Stimulated activated CD4-positive, alpha-beta T cell treated with anti-CD3 and anti-CD28 coated beads, TNF-alpha, amount 100 ng/mL, for 1 hour (primary cell): Measurements from ENCODE around the gene APELA.
"Not testable (repeated sequence)": the region's sequence is repeated elsewhere in the genome, so short reads cannot be mapped to it uniquely, and the experiment has no call there.

Source experiments
- DNase-seq, 3 donors: peaks; one replicate each; pipeline ENCODE4 v3.0.0-alpha.2; 2020; ENCODE audit warnings: low read depth in 3 of 3, low spot score in 1 of 3

The APELA gene

DNA sequence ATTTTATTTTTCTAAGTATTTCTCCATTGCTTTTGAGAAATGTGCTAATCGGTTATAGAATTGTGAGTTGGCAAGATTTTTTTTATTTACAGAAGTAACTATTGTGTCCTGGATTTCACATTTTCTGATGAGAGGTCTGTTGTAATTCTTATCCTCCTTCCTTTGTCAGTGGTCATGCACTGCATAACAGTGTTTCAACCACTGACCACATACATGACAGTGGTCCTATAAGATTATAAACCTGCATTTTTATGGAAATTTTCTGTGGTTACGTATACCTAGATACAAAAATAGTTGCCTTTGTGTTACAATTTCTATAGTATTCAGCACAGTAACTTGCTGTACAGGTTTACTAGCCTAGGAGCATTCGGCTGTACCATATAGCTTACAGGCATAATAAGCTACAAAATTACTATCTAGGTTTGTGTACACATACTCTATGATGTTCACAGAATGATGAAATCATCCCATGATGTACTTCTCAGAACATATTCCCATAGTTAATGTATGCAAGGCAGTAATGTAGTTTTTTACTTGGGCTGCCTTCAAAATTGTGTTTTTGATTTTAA, 47.8 kb downstream of the APELA start:
- DNase-seq = no peak

DNA sequence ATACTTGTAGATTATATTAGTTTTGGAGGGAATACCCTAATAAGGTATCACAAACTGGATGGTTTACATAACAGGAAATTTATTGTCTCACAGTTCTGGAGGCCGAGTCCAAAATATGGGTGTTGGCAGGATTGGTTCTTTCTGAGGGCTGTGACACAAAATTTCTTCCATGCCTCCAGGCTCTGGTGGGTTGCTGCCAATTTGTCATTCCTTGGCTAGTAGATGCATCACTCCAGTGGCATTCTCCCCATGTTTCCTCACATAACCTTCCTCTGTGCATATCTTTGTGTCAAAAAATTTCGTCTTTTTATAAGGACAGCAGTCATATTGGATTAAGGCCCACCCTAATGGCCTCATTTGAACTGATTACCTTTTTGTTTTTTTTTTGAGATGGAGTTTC, 49.3 kb downstream of the APELA start:
- DNase-seq = no peak

GRCh38 chr4:164927101-164927500, 50.1 kb downstream of the APELA start:
- DNase-seq = not testable (repeated sequence)

- DNase-seq = no peak
These were observed 53.7 kb downstream of the APELA start for GRCh38 chr4:164930647-164931046.

- no peak for DNase-seq
These were observed 54.8 kb downstream of the APELA start for GRCh38 chr4:164931551-164932324.

- DNase-seq = no peak
These were observed 56.3 kb downstream of the APELA start for GRCh38 chr4:164933244-164933643.

DNA sequence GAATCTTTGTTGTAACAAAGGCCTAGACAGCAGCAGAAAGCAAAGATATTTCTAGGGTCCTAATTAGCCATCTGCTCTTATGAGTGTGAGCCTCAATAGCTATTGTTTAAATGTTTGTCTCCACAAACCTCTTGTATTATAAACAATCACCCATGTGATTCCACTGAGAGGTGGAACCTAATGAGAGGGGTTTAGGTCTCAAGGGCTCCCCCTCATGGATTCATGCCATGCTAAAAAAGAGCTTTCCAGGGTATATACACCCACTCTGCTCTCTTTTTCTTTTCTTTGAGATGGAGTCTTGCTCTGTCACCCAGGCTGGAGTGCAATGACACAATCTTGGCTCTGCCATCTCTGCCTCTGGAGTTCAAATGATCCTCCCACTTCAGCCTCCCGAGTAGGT, 58.4 kb downstream of the APELA start:
- no peak for DNase-seq

- DNase-seq = not testable (repeated sequence)
These were observed 59.1 kb downstream of the APELA start for GRCh38 chr4:164935865-164936606.

DNA sequence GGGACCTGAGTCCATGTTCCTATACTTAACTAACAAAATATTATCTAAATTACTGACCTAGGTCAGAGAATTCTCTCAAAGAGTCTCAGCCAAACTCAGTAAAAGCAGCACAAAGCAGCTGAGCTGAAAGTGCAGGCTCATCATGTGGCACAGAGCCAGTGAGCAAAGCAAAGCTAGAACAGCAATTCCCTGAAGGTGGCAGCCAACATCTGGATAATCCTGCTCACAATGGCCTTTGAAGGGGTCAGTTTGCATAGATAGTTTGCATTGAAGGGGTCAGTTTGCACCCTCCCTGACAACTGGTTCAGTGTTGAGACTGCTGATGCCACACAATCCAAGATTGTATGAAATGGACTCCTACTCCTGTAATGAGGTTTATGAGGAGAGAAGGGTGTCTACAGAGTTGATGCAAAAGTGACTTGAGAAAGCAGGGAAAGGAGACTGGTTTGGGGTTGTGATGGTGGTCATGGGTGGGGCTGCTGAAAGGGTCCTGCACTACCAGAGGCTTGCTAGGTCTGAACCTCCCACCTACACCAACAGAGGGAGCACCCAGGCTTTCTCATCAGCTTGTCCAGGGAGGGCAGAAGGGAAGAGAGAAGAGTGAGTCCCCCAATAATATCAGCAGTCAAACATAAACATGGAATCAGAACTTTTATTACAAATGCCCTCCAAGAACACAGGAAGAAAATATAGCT, 60.7 kb downstream of the APELA start:
- no peak for DNase-seq

- DNase-seq = no peak
These were observed 66.2 kb downstream of the APELA start for GRCh38 chr4:164943192-164943591.

DNA sequence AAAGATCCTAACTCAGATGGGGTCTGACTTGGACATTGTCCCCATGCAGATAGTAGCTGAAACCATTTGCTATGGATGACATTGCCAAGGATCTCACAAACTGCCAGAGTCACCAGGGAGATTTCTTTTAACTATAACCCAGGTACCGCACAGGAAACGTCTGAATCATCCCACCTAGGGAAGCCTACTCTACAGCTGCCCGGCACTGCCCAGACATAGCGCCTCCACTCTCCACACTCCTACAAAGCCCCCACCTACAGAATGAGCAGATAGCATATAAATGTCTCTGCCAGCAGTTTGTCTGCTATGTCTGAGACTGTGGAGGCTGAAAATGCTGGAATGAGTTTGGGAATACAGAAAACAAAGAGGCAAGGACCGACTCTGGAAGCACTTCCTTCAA, 68.2 kb downstream of the APELA start:
- no peak for DNase-seq

DNA sequence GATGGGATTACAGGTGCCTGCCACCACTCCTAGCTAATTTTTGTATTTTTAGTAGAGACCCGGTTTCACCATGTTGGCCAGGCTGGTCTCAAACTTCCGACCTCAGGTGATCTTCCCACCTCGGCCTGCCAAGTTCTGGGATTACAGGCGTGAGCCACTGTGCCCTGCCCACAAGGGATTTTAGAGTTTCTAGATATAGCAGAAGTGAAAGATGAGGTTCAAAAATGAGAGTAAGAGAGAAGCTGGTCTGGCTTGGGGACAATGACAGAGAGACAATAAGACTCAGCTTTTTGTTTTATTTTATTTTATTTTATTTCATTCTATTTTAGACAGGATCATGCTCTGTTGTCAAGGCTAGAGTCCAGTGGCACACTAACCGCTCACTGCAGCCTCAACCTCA, 69.8 kb downstream of the APELA start:
- DNase-seq = no peak
